Adrenal gland (tissue), 5 donors: ENCODE data around the gene SDCCAG8.

ENCODE experiments used
- CTCF ChIP-seq, 6 experiments: fragments of 450-650 bp in 4 of 6; fragments of 200-600 bp in 2 of 6; sonication (generic) in 1 of 6; IDR thresholded peaks; 1 replicate in 5 of 6; 2 replicates in 1 of 6; pipeline versions ENCODE4 v1.5.1 to v1.8.0; 2016 to 2021; ENCODE audit warnings: antibody characterized with exemption in 6 of 6, mild to moderate bottlenecking in 2 of 6, moderate library complexity in 1 of 6
- POLR2A ChIP-seq, 2 donors: fragments of 450-650 bp; IDR thresholded peaks; one replicate each; pipeline ENCODE4 v1.6.1; 2017; ENCODE audit warnings: antibody characterized with exemption in 2 of 2, mild to moderate bottlenecking in 2 of 2, moderate library complexity in 1 of 2
- donor health status: DM: no; HTN: no; CAD: no.

- TF ChIP-seq CTCF (IDR thresholded peaks at IDR 0.05): no peak
- TF ChIP-seq POLR2A (IDR thresholded peaks at IDR 0.05): no peak
Observed at GRCh38 chr1:243493156-243494129, 237.6 kb downstream of the SDCCAG8 start.
